Measurements from ENCODE around the gene TCEA2. TPM values are rescaled to one million over a fixed set of nuclear protein-coding genes. Genes with fewer than 3 reads are reported as not detected.

The TCEA2 gene
- total and polyA plus RNA-seq, 2 of the 13 experiments (the other 11 are each of a cell fraction or from before 2014, with no cell fraction given), result 28.1 to 33.7 TPM

GRCh38 chr20:64021124-64021975 lies 41.6 kb upstream of the TCEA2 start (continued):
- no peak for TF ChIP-seq ZBTB10 (CRISPR knock-in tag; IDR thresholded peaks at IDR 0.05; ENCODE audit: borderline replicate concordance)
- TF ChIP-seq CCDC6 (CRISPR knock-in tag; IDR thresholded peaks at IDR 0.05), result no peak
- TF ChIP-seq AKAP8 (CRISPR knock-in tag; IDR thresholded peaks at IDR 0.05), result no peak
- TF ChIP-seq, protein P1, sequence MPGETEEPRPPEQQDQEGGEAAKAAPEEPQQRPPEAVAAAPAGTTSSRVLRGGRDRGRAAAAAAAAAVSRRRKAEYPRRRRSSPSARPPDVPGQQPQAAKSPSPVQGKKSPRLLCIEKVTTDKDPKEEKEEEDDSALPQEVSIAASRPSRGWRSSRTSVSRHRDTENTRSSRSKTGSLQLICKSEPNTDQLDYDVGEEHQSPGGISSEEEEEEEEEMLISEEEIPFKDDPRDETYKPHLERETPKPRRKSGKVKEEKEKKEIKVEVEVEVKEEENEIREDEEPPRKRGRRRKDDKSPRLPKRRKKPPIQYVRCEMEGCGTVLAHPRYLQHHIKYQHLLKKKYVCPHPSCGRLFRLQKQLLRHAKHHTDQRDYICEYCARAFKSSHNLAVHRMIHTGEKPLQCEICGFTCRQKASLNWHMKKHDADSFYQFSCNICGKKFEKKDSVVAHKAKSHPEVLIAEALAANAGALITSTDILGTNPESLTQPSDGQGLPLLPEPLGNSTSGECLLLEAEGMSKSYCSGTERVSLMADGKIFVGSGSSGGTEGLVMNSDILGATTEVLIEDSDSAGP (CRISPR knock-in tag; IDR thresholded peaks at IDR 0.05; ENCODE audit: borderline replicate concordance), result peak; percentile 64
- no peak for TF ChIP-seq CBX5 (CRISPR knock-in tag; IDR thresholded peaks at IDR 0.05; ENCODE audit: borderline replicate concordance)
- TF ChIP-seq ZNF160 (CRISPR knock-in tag; IDR thresholded peaks at IDR 0.05), result no peak
- no peak for TF ChIP-seq THAP11 (CRISPR knock-in tag; IDR thresholded peaks at IDR 0.05)
- TF ChIP-seq CENPT (CRISPR knock-in tag; IDR thresholded peaks at IDR 0.05; ENCODE audit: low read depth), result 0 out of 2 replicates have a peak, but pooled peaks have one; percentile 34
- peak; percentile 35; the same call in 1 of the 2 replicates for TF ChIP-seq BATF2 (CRISPR knock-in tag; IDR thresholded peaks at IDR 0.05)
- TF ChIP-seq TSC22D2 (CRISPR knock-in tag; IDR thresholded peaks at IDR 0.05; ENCODE audit: borderline replicate concordance), result no peak
- no peak for TF ChIP-seq NFE2 (CRISPR knock-in tag; IDR thresholded peaks at IDR 0.05)
- TF ChIP-seq ZNF383 (CRISPR knock-in tag; IDR thresholded peaks at IDR 0.05; ENCODE audit: borderline replicate concordance), result no peak
- no peak for TF ChIP-seq ZNF577 (CRISPR knock-in tag; IDR thresholded peaks at IDR 0.05; ENCODE audit: borderline replicate concordance, low read depth)
- 0 out of 2 replicates have a peak, but pooled peaks have one; percentile 67 for TF ChIP-seq ZNF737 (CRISPR knock-in tag; IDR thresholded peaks at IDR 0.05; ENCODE audit: borderline replicate concordance)
- no peak for TF ChIP-seq NFE2L1 (CRISPR knock-in tag; IDR thresholded peaks at IDR 0.05; ENCODE audit: borderline replicate concordance)
- no peak for TF ChIP-seq IRF9 (CRISPR knock-in tag; IDR thresholded peaks at IDR 0.05; ENCODE audit: borderline replicate concordance)
- no peak for TF ChIP-seq ZNF44 (CRISPR knock-in tag; IDR thresholded peaks at IDR 0.05)
- TF ChIP-seq TCF7 (IDR thresholded peaks at IDR 0.05; ENCODE audit: low read depth), result no peak
- TF ChIP-seq, protein P2, sequence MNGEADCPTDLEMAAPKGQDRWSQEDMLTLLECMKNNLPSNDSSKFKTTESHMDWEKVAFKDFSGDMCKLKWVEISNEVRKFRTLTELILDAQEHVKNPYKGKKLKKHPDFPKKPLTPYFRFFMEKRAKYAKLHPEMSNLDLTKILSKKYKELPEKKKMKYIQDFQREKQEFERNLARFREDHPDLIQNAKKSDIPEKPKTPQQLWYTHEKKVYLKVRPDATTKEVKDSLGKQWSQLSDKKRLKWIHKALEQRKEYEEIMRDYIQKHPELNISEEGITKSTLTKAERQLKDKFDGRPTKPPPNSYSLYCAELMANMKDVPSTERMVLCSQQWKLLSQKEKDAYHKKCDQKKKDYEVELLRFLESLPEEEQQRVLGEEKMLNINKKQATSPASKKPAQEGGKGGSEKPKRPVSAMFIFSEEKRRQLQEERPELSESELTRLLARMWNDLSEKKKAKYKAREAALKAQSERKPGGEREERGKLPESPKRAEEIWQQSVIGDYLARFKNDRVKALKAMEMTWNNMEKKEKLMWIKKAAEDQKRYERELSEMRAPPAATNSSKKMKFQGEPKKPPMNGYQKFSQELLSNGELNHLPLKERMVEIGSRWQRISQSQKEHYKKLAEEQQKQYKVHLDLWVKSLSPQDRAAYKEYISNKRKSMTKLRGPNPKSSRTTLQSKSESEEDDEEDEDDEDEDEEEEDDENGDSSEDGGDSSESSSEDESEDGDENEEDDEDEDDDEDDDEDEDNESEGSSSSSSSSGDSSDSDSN (CRISPR knock-in tag; IDR thresholded peaks at IDR 0.05), result no peak; the same call in 1 of the 2 replicates
- TF ChIP-seq EZH2 (conservative IDR thresholded peaks at IDR 0.05; ENCODE audit: low read depth, low read length), result no peak
